GM18907 (cell line): ENCODE results near the gene ADH1B.
"Not testable (repeated sequence)": the region's sequence is repeated elsewhere in the genome, so short reads cannot be mapped to it uniquely, and the experiment has no call there.

Experiments
- ATAC-seq: cut with Tn5 transposase; IDR thresholded peaks from one replicate; pipeline ENCODE4 v1.9.1; 2021; ENCODE audit warnings: mild to moderate bottlenecking, moderate library complexity; ENCODE audit not compliant: unreplicated experiment

ADH1B gene

GRCh38 chr4:99321241-99322191 lies at the start of gene ADH1B:
TSS of gene ADH1B (minus strand) at chr4:99321401. CDS start at chr4:99321331, 70 bp downstream.
- no peak for ATAC-seq

GRCh38 chr4:99367817-99368216 lies 46.6 kb upstream of the ADH1B start:
- not testable (repeated sequence) for ATAC-seq

- no peak for ATAC-seq
Observed at GRCh38 chr4:99366491-99366890, 45.3 kb upstream of the ADH1B start.

- ATAC-seq: no peak
Observed at GRCh38 chr4:99362768-99363167, 41.6 kb upstream of the ADH1B start.

- ATAC-seq: no peak
Observed at GRCh38 chr4:99361899-99362275, 40.7 kb upstream of the ADH1B start.

- ATAC-seq: no peak
Observed at GRCh38 chr4:99361268-99361898, 40.2 kb upstream of the ADH1B start.

GRCh38 chr4:99359480-99360204 lies 38.4 kb upstream of the ADH1B start:
- no peak for ATAC-seq

GRCh38 chr4:99357948-99358347 lies 36.7 kb upstream of the ADH1B start:
- ATAC-seq: no peak

GRCh38 chr4:99356992-99357391 lies 35.8 kb upstream of the ADH1B start:
- peak; percentile 92 for ATAC-seq

GRCh38 chr4:99356149-99356548 lies 34.9 kb upstream of the ADH1B start:
- ATAC-seq: not testable (repeated sequence)

- no peak for ATAC-seq
Observed at GRCh38 chr4:99352602-99353537, 31.7 kb upstream of the ADH1B start, which contains the start of gene ADH1C. TSS of gene ADH1C (minus strand) at chr4:99352746. CDS start at chr4:99352675, 71 bp downstream.

GRCh38 chr4:99351487-99351886 lies 30.3 kb upstream of the ADH1B start:
- no peak for ATAC-seq

GRCh38 chr4:99349338-99349737 lies 28.1 kb upstream of the ADH1B start:
- ATAC-seq: no peak

- ATAC-seq: not testable (repeated sequence)
Observed at GRCh38 chr4:99342624-99343023, 21.4 kb upstream of the ADH1B start.

- no peak for ATAC-seq
Observed at GRCh38 chr4:99341426-99341825, 20.2 kb upstream of the ADH1B start.

GRCh38 chr4:99339172-99339571 lies 18.0 kb upstream of the ADH1B start:
- no peak for ATAC-seq

GRCh38 chr4:99336553-99336952 lies 15.4 kb upstream of the ADH1B start:
- ATAC-seq: no peak

- no peak for ATAC-seq
Observed at GRCh38 chr4:99334880-99335279, 13.7 kb upstream of the ADH1B start.

- ATAC-seq: no peak
Observed at GRCh38 chr4:99330648-99331047, 9.4 kb upstream of the ADH1B start.

- no peak for ATAC-seq
Observed at GRCh38 chr4:99329876-99330275, 8.7 kb upstream of the ADH1B start.
